GM08714 (cell line): ENCODE measurements around the gene CYP2B6.
"Not testable (repeated sequence)": the region's sequence is repeated elsewhere in the genome, so short reads cannot be mapped to it uniquely, and the experiment has no call there.

Source experiments
- H3K4me3 ChIP-seq: fragments of 200-500 bp; sonication (Bioruptor generic); 2 replicates; pipeline ENCODE4 v1.5.1; 2014; ENCODE audit warnings: mild to moderate bottlenecking, low read length, inconsistent platforms
- ZNF274 ChIP-seq: IDR thresholded peaks from 2 replicates; pipeline ENCODE4 v1.6.1; 2012; ENCODE audit warnings: mild to moderate bottlenecking, low read depth, low read length

The CYP2B6 gene

GRCh38 chr19:40974633-40975037, 16.4 kb upstream of the CYP2B6 start:
- H3K4me3 ChIP-seq, result no peak overlapping the region

DNA sequence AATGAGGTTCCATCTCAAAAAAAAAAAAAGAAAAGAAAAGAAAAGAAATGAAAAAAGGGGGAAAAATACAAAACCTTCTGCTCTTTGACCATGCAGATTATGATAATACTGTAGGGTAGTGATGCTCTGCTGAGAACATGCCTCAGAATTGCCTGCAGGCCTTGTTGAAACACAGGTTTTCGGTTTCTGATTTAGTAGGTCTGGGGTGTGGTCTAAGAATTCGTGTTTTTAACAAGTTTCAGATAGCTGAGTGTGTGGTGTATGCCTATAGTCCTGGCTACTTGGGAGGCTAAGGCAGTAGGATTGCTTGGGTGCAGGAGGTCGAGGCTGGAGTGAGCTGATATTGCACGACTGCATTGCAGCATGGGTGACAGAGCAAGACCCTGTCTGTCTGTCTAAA, 14.9 kb upstream of the CYP2B6 start:
- TF ChIP-seq ZNF274, result no peak

More at GRCh38 chr19:40974633-40975037, 16.4 kb upstream of the CYP2B6 start:
- TF ChIP-seq ZNF274, result no peak

GRCh38 chr19:40976724-40977123, 14.4 kb upstream of the CYP2B6 start:
- TF ChIP-seq ZNF274, result no peak

More for the DNA sequence above, 14.9 kb upstream of the CYP2B6 start:
- no peak overlapping the region for H3K4me3 ChIP-seq

GRCh38 chr19:40979759-40980158, 11.3 kb upstream of the CYP2B6 start:
- H3K4me3 ChIP-seq, result not testable (repeated sequence)

More at GRCh38 chr19:40976724-40977123, 14.4 kb upstream of the CYP2B6 start:
- H3K4me3 ChIP-seq, result no peak overlapping the region

GRCh38 chr19:40980743-40981442, 10.2 kb upstream of the CYP2B6 start:
- not testable (repeated sequence) for H3K4me3 ChIP-seq

- no peak overlapping the region for H3K4me3 ChIP-seq
- TF ChIP-seq ZNF274, result no peak
These were observed 9.5 kb upstream of the CYP2B6 start for GRCh38 chr19:40981591-40981990.

- no peak for TF ChIP-seq ZNF274
These were observed 8.4 kb upstream of the CYP2B6 start for GRCh38 chr19:40982594-40983101.

DNA sequence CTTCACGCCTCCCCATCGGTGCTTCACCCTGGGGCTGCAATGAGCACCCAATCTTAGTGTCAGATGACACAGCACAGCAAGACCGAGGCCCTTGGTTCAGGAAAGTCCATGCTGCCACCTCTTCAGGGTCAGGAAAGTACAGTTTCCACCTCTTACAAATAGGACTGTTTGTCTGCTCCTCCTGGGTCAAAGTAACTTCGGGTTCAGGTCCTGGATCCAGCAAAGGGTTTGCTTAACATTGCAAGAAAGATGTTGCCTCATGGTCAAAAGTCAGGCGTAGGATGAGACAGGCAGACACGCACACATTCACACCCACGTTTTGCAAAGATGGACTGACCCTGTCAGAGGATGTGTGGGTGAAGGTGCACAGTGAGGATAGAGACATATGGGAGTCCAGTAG, 1.6 kb upstream of the CYP2B6 start:
- no peak for TF ChIP-seq ZNF274
- H3K4me3 ChIP-seq, result no peak overlapping the region

More at GRCh38 chr19:40982594-40983101, 8.4 kb upstream of the CYP2B6 start:
- H3K4me3 ChIP-seq, result no peak overlapping the region

- no peak overlapping the region for H3K4me3 ChIP-seq
- no peak for TF ChIP-seq ZNF274
These were observed 4.3 kb downstream of the CYP2B6 start for GRCh38 chr19:40995355-40995754.

DNA sequence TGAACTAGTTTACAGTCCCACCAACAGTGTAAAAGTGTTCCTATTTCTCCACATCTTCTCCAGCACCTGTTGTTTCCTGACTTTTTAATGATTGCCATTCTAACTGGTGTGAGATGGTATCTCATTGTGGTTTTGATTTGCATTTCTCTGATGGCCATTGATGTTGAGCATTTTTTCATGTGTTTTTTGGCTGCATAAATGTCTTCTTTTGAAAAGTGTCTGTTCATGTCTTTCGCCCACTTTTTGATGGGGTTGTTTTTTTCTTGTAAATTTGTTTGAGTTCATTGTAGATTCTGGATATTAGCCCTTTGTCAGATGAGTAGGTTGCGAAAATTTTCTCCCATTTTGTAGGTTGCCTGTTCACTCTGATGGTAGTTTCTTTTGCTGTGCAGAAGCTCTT, 7.9 kb downstream of the CYP2B6 start:
- H3K4me3 ChIP-seq, result not testable (repeated sequence)

DNA sequence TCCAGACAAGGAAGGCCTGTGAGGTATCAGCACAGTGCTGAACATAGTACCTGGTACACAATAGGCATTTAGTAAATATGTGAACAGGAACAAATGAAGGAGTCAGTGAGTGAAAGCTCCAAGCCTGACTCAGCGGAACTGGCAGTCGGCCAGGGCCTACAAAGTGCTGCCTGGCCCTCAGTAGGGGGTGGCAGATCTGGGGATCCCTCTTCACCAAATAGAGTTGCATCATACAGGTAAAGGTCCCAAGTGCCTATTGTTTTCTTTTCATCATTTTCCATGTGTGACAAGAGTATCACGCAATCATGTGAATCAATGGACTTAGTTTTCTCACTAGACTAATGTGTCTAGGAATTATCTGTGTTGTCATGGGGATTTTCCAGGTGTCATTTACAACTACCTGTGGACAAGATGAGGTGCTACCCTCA, 9.2 kb downstream of the CYP2B6 start:
- H3K4me3 ChIP-seq, result no peak overlapping the region
- TF ChIP-seq ZNF274, result no peak

DNA sequence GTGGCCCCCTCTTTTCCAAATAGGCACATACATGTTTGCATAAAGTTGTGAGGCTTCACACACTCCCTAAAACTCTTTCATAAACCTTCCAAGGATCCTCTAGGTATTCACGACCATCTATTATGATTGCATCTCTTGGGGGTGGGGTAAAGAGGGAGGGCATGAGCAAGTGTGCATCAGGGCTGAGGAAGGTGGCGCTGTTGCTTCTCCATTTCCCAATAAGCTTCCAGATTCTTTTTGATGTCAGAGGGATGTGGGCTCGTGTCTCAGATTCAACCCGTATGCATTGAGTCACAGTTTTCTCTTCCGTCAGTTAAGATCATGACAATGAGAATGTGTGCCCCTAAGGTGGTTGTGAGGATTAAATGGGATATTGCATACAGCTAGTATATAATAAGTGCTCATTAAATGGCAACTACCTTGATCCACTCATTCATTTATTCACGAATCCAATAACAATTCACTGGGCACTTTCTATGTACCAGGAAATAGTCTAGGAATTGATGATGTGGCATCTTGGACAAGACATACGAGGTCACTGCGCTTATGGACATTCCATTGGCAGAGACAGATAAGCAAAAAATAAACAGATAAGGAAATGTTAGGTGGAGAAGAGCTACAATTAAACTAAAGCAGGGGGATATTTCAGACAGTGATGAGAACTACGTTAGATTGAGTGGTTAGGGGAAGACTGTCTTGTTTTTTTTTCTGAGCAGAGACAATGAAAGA, 10.3 kb downstream of the CYP2B6 start:
- TF ChIP-seq ZNF274, result no peak
- H3K4me3 ChIP-seq, result no peak overlapping the region

DNA sequence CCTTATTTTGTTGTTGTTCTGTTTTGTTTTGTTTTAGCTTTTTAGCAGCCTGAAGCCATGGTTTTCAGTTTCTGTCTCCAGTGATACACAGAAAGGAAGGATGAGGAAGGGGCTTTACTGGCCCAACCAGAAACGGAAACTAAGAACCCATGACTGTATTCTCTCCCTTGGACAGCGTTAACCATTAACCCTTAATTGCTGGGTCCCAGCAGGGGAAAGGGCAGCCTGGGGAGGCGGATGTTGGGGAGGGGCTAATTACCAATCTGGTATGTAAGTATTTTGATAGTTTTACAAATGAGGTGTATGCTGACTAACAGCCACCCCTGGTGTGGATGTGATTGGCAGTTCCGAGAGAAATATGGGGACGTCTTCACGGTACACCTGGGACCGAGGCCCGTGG, 12.6 kb downstream of the CYP2B6 start:
- not testable (repeated sequence) for H3K4me3 ChIP-seq

DNA sequence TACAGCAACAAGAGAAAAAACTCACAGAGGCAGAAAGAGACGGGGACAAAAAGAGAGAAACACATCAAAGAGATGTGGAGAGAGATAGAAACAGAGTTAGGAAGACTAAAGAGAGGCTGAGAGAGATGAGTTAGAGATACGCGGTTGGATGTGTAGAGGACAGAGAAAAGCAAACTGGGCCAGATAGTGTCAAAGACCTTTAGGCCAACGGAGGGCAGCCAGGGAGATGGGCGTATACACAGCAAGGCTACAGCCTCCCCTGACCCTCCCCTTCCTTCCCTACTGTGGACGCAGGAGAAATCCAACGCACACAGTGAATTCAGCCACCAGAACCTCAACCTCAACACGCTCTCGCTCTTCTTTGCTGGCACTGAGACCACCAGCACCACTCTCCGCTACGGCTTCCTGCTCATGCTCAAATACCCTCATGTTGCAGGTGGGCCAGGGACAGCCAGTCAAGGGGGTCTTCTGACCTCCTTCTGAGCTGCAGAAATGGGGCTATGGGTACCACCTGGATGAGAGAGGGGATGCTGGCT, 18.7 kb downstream of the CYP2B6 start:
- no peak for TF ChIP-seq ZNF274
- no peak overlapping the region for H3K4me3 ChIP-seq

DNA sequence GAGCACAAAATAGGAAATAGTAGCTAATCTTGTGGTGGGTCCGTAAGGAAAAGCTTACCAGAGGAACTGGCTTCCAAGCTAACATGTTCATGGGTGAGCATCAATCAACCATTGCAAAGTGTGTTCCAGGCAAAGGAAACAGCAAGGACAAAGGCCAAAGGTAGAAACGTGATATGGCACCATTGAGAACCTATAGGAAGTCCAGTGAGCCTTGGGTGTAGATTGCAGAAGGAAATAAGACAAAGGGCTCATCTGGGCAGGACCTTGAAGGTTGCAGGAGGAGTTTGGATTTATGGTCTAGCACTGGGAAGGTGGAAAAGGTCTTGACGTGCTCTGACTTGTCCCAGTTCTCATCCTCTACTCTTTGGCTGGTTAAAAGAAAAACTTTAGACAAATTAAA, 22.3 kb downstream of the CYP2B6 start:
- no peak for TF ChIP-seq ZNF274
- no peak overlapping the region for H3K4me3 ChIP-seq
